WTC11 (cell line): ENCODE data around the gene TNK1. TPM values are rescaled to one million over a fixed set of nuclear protein-coding genes. Genes with fewer than 3 reads are reported as not detected.
A peak's percentile ranks its signal among the peaks of the same experiment; 100 is the strongest.

Experiments used
- ATAC-seq: fragments of 200-7000 bp; cut with Tn5 transposase; 2 replicates; pipeline ENCODE4 v1.10.0; 2021; ENCODE audit warnings: mild to moderate bottlenecking, moderate library complexity
- CTCF ChIA-PET: fragments of 300-600 bp; sonication (Branson Sonifier 250); formaldehyde crosslinking; loops from one replicate; lab custom pipeline; 2021; ENCODE audit warnings: antibody characterized with exemption; lab: Charles Lee
- POLR2A ChIA-PET: fragments of 350-600 bp; sonication (Branson Sonifier 250); formaldehyde crosslinking; loops from one replicate; lab custom pipeline; 2021; ENCODE audit warnings: antibody characterized with exemption; lab: Charles Lee
- DNase-seq: peaks from one replicate; pipeline ENCODE4 v3.0.0; 2021; ENCODE audit warnings: low spot score
- H3K27ac Mint-ChIP-seq: 2 replicates; pipeline ENCODE4 v1.8.0; 2021; ENCODE audit warnings: mixed read lengths
- H3K27me3 Mint-ChIP-seq: 2 replicates; pipeline ENCODE4 v1.8.0; 2021; ENCODE audit warnings: low read depth, mild to moderate bottlenecking, moderate library complexity, mixed read lengths
- H3K36me3 Mint-ChIP-seq: 2 replicates; pipeline ENCODE4 v1.8.0; 2021; ENCODE audit warnings: mixed read lengths
- H3K4me1 Mint-ChIP-seq: 2 replicates; pipeline ENCODE4 v1.8.0; 2022; ENCODE audit warnings: mixed read lengths
- H3K4me3 Mint-ChIP-seq: 2 replicates; pipeline ENCODE4 v1.8.0; 2021; ENCODE audit warnings: mild to moderate bottlenecking, moderate library complexity, mixed read lengths
- H3K9me3 Mint-ChIP-seq: 2 replicates; pipeline ENCODE4 v1.8.0; 2021; ENCODE audit warnings: mixed read lengths
- CREM ChIP-seq: sonication (generic); formaldehyde crosslinking; IDR thresholded peaks from 2 replicates; pipeline ENCODE4 v1.8.1; 2022; ENCODE audit warnings: mild to moderate bottlenecking, missing genetic modification reagents, moderate library complexity
- ELF4 ChIP-seq: sonication (generic); formaldehyde crosslinking; IDR thresholded peaks from 2 replicates; pipeline ENCODE4 v1.8.1; 2022; ENCODE audit warnings: low read depth, mild to moderate bottlenecking, moderate library complexity, missing genetic modification reagents
- FOXK1 ChIP-seq: sonication (generic); formaldehyde crosslinking; IDR thresholded peaks from 2 replicates; pipeline ENCODE4 v1.8.0; 2022; ENCODE audit warnings: mild to moderate bottlenecking, moderate library complexity, missing genetic modification reagents
- GTF2I ChIP-seq: fragments of 250-450 bp; sonication (Bioruptor Pico); conservative IDR thresholded peaks from 2 replicates; pipeline ENCODE4 v1.4.0; 2021; ENCODE audit warnings: mild to moderate bottlenecking
- HMGA2 ChIP-seq: fragments of 250-450 bp; sonication (Bioruptor Pico); IDR thresholded peaks from 2 replicates; pipeline ENCODE4 v1.4.0; 2021; ENCODE audit warnings: mild to moderate bottlenecking, moderate library complexity
- MYBL2 ChIP-seq: sonication (generic); formaldehyde crosslinking; IDR thresholded peaks from 2 replicates; pipeline ENCODE4 v1.8.1; 2023; ENCODE audit warnings: mild to moderate bottlenecking, moderate library complexity, missing genetic modification reagents
- NR3C1 ChIP-seq: sonication (generic); formaldehyde crosslinking; conservative IDR thresholded peaks from 2 replicates; pipeline ENCODE4 v1.8.1; 2023; ENCODE audit warnings: low read depth, mild to moderate bottlenecking, missing genetic modification reagents
- PRRX2 ChIP-seq: fragments of 250-450 bp; sonication (Bioruptor Pico); IDR thresholded peaks from 2 replicates; pipeline ENCODE4 v1.8.0; 2021; ENCODE audit warnings: mild to moderate bottlenecking
- RELA ChIP-seq: sonication (generic); formaldehyde crosslinking; IDR thresholded peaks from 2 replicates; pipeline ENCODE4 v1.8.1; 2022; ENCODE audit warnings: missing genetic modification reagents, mild to moderate bottlenecking, borderline replicate concordance
- SP1 ChIP-seq: sonication (generic); formaldehyde crosslinking; conservative IDR thresholded peaks from 2 replicates; pipeline ENCODE4 v1.8.1; 2022; ENCODE audit warnings: missing genetic modification reagents
- TEAD1 ChIP-seq: sonication (generic); formaldehyde crosslinking; IDR thresholded peaks from 2 replicates; pipeline ENCODE4 v1.8.0; 2022; ENCODE audit warnings: mild to moderate bottlenecking, missing genetic modification reagents
- TP53 ChIP-seq: sonication (generic); formaldehyde crosslinking; IDR thresholded peaks from 2 replicates; pipeline ENCODE4 v1.8.1; 2023; ENCODE audit warnings: mild to moderate bottlenecking, missing genetic modification reagents
- ZBTB21 ChIP-seq: sonication (generic); formaldehyde crosslinking; IDR thresholded peaks from 2 replicates; pipeline ENCODE4 v1.8.1; 2023; ENCODE audit warnings: mild to moderate bottlenecking, missing genetic modification reagents, borderline replicate concordance
- ZNF219 ChIP-seq: sonication (generic); formaldehyde crosslinking; IDR thresholded peaks from 2 replicates; pipeline ENCODE4 v1.8.0; 2023; ENCODE audit warnings: missing genetic modification reagents, mild to moderate bottlenecking, borderline replicate concordance
- ZNF423 ChIP-seq: fragments of 250-450 bp; sonication (Bioruptor Pico); IDR thresholded peaks from 2 replicates; pipeline ENCODE4 v2.1.2; 2022; ENCODE audit warnings: mild to moderate bottlenecking, moderate library complexity
- total RNA-seq: library from RNA; stranded (reverse); gene quantifications from 3 replicates; pipeline ENCODE4 v1.2.3, GENCODE V29; 2021
- TF ChIP-seq, protein P1 (sequence below): fragments of 250-450 bp; sonication (Bioruptor Pico); IDR thresholded peaks from 2 replicates; pipeline ENCODE4 v1.9.0; 2021; ENCODE audit warnings: mild to moderate bottlenecking
- TF ChIP-seq, protein P2 (sequence below): fragments of 250-450 bp; sonication (Bioruptor Pico); conservative IDR thresholded peaks from 2 replicates; pipeline ENCODE4 v1.9.0; 2021; ENCODE audit warnings: mild to moderate bottlenecking
- TF ChIP-seq, protein P3 (sequence below): fragments of 250-450 bp; sonication (Bioruptor Pico); IDR thresholded peaks from 2 replicates; pipeline ENCODE4 v1.8.0; 2021; ENCODE audit warnings: mild to moderate bottlenecking
- TF ChIP-seq, protein P4 (sequence below): sonication (generic); formaldehyde crosslinking; conservative IDR thresholded peaks from 2 replicates; pipeline ENCODE4 v1.8.1; 2022; ENCODE audit warnings: mild to moderate bottlenecking, missing genetic modification reagents
- TF ChIP-seq, protein P5 (sequence below): sonication (generic); formaldehyde crosslinking; IDR thresholded peaks from 2 replicates; pipeline ENCODE4 v1.8.1; 2022; ENCODE audit warnings: mild to moderate bottlenecking, moderate library complexity, missing genetic modification reagents
- TF ChIP-seq, protein P6 (sequence below): sonication (generic); formaldehyde crosslinking; IDR thresholded peaks from 2 replicates; pipeline ENCODE4 v1.8.0; 2022; ENCODE audit warnings: missing genetic modification reagents
- TF ChIP-seq, protein P7 (sequence below): sonication (generic); formaldehyde crosslinking; IDR thresholded peaks from 2 replicates; pipeline ENCODE4 v1.8.0; 2022; ENCODE audit warnings: mild to moderate bottlenecking, missing genetic modification reagents

The TNK1 gene
- total RNA-seq, 1 experiment from 2014 or later: 9.3 TPM

DNA sequence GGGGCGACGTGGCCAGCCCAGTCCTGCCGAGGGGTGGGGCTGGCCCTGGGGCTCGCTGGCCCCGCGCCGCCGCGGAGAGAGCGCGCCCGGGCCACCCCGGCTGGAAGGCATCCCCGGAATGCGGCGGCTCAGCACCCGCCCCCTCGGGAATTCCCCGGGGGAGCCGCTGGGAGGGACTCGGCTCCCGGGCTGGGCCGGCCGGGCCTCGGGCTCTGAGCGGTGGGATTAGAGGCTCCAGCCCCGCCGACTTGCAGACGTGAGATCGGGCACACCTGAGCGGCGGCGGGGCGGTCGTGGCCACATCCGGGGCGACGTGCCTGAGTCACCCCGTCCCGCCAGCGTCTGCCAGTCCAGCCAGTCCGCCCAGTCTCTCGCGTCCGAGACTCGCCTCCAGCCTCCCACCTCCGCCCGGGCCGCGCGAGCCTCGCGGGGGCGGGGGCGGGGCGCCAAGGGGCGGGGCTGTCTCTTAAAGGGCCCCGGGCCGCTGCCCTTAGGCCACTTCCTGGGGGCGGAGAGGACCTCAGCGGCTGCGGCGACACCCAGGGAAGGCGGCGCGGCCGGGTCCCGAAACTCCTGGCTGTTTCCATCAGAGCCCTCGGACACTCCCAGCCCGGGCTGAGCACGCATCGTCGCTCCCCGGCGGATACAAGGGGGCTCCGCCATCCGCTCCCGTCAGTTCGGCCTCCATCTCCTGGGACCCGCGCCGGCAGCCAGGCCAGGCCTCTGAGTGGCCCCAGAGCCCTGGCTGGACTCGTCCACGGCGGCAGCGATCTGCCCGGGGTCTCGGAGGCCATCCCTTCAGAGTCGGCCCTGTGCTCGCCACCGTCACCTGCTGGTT is 29.0 kb upstream of the TNK1 start, which contains the start of gene KCTD11:
KCTD11 (plus strand) TSS at position 498 of the 838 bp plus-strand sequence.
- DNase-seq (peak; percentile 89), ATAC-seq (peak; percentile 38)
- peaks cover 33% of the 10 kb centered on the region for H3K4me1 Mint-ChIP-seq
- H3K9me3 Mint-ChIP-seq: no peaks in the 10 kb centered on the region
- ChIA-PET CTCF (interaction anchor here (0.6 to 6.6 kb wide), 16 partner anchors 15 to 299 kb away, joined by 3 to 69 read pairs (median 6); partner anchors contain the start of genes ACAP1, NEURL4, TMEM102 and TMEM256), POLR2A (interaction anchor here (1.0 to 4.5 kb wide), 4 partner anchors 15 to 85 kb away, joined by 3 to 22 read pairs (median 5); partner anchors contain the start of genes ACAP1 and TMEM256)
- H3K4me3 Mint-ChIP-seq: peak within 1 kb of the TSS; percentile 81
- H3K27ac Mint-ChIP-seq: peak within 1 kb of the TSS; percentile 60; the same call in 1 of the 2 replicates
- H3K27me3 Mint-ChIP-seq: peaks cover 7% of the 10 kb centered on the region
- no peaks in the 10 kb centered on the region for H3K36me3 Mint-ChIP-seq
- TF ChIP-seq, protein P1, sequence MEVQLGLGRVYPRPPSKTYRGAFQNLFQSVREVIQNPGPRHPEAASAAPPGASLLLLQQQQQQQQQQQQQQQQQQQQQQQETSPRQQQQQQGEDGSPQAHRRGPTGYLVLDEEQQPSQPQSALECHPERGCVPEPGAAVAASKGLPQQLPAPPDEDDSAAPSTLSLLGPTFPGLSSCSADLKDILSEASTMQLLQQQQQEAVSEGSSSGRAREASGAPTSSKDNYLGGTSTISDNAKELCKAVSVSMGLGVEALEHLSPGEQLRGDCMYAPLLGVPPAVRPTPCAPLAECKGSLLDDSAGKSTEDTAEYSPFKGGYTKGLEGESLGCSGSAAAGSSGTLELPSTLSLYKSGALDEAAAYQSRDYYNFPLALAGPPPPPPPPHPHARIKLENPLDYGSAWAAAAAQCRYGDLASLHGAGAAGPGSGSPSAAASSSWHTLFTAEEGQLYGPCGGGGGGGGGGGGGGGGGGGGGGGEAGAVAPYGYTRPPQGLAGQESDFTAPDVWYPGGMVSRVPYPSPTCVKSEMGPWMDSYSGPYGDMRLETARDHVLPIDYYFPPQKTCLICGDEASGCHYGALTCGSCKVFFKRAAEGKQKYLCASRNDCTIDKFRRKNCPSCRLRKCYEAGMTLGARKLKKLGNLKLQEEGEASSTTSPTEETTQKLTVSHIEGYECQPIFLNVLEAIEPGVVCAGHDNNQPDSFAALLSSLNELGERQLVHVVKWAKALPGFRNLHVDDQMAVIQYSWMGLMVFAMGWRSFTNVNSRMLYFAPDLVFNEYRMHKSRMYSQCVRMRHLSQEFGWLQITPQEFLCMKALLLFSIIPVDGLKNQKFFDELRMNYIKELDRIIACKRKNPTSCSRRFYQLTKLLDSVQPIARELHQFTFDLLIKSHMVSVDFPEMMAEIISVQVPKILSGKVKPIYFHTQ (CRISPR knock-in tag): no peak
- TF ChIP-seq FOXK1: no peak
- no peak for TF ChIP-seq NR3C1
- TF ChIP-seq HMGA2: no peak
- TF ChIP-seq ZNF423 (CRISPR knock-in tag): no peak
- no peak for TF ChIP-seq RELA (CRISPR knock-in tag)
- TF ChIP-seq, protein P2, sequence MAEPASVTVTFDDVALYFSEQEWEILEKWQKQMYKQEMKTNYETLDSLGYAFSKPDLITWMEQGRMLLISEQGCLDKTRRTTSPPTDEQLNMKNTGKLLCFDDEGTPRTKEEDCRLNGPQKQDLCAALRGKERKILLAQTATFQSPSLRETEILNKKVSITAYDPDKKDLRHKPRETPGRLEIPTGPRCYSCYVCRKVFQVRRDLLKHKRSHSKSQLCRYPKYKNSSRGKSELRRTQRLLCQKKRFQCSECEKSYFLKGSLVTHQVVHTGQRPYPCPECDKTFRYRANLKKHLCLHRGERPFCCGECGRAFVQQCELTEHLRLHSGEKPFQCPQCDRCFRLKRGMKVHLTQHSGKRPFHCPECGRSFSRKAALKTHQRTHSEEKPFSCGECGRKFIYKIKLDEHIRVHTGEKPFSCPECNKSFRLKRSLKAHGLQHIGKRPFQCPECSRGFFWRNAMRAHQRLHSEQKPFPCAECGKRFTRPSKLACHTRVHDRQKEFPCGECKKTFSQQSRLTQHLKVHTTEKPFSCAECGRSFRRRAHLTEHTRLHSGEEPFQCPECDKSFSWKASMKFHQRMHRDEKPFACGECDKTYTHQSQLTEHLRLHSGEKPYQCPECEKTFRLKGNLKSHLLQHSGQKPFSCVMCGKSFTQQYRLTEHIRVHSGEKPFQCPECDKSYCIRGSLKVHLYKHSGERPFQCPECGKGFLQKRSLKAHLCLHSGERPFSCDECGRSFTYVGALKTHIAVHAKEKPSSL (CRISPR knock-in tag): no peak
- TF ChIP-seq, protein P3, sequence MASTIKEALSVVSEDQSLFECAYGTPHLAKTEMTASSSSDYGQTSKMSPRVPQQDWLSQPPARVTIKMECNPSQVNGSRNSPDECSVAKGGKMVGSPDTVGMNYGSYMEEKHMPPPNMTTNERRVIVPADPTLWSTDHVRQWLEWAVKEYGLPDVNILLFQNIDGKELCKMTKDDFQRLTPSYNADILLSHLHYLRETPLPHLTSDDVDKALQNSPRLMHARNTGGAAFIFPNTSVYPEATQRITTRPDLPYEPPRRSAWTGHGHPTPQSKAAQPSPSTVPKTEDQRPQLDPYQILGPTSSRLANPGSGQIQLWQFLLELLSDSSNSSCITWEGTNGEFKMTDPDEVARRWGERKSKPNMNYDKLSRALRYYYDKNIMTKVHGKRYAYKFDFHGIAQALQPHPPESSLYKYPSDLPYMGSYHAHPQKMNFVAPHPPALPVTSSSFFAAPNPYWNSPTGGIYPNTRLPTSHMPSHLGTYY (CRISPR knock-in tag): no peak
- peak; percentile 68 for TF ChIP-seq MYBL2 (CRISPR knock-in tag)
- TF ChIP-seq, protein P4, sequence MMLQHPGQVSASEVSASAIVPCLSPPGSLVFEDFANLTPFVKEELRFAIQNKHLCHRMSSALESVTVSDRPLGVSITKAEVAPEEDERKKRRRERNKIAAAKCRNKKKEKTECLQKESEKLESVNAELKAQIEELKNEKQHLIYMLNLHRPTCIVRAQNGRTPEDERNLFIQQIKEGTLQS (CRISPR knock-in tag): no peak
- 0 out of 2 replicates have a peak, but pooled peaks have one; percentile 24 for TF ChIP-seq TEAD1 (CRISPR knock-in tag)
- TF ChIP-seq GTF2I: no peak
- TF ChIP-seq TP53: no peak
- 0 out of 2 replicates have a peak, but pooled peaks have one; percentile 25 for TF ChIP-seq ZBTB21 (CRISPR knock-in tag)
- TF ChIP-seq, protein P5, sequence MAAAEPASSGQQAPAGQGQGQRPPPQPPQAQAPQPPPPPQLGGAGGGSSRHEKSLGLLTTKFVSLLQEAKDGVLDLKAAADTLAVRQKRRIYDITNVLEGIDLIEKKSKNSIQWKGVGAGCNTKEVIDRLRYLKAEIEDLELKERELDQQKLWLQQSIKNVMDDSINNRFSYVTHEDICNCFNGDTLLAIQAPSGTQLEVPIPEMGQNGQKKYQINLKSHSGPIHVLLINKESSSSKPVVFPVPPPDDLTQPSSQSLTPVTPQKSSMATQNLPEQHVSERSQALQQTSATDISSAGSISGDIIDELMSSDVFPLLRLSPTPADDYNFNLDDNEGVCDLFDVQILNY (CRISPR knock-in tag): no peak; the same call in 1 of the 2 replicates
- TF ChIP-seq, protein P6, sequence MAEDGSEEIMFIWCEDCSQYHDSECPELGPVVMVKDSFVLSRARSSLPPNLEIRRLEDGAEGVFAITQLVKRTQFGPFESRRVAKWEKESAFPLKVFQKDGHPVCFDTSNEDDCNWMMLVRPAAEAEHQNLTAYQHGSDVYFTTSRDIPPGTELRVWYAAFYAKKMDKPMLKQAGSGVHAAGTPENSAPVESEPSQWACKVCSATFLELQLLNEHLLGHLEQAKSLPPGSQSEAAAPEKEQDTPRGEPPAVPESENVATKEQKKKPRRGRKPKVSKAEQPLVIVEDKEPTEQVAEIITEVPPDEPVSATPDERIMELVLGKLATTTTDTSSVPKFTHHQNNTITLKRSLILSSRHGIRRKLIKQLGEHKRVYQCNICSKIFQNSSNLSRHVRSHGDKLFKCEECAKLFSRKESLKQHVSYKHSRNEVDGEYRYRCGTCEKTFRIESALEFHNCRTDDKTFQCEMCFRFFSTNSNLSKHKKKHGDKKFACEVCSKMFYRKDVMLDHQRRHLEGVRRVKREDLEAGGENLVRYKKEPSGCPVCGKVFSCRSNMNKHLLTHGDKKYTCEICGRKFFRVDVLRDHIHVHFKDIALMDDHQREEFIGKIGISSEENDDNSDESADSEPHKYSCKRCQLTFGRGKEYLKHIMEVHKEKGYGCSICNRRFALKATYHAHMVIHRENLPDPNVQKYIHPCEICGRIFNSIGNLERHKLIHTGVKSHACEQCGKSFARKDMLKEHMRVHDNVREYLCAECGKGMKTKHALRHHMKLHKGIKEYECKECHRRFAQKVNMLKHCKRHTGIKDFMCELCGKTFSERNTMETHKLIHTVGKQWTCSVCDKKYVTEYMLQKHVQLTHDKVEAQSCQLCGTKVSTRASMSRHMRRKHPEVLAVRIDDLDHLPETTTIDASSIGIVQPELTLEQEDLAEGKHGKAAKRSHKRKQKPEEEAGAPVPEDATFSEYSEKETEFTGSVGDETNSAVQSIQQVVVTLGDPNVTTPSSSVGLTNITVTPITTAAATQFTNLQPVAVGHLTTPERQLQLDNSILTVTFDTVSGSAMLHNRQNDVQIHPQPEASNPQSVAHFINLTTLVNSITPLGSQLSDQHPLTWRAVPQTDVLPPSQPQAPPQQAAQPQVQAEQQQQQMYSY (CRISPR knock-in tag): 0 out of 2 replicates have a peak, but pooled peaks have one; percentile 19
- peak; percentile 12; the same call in 1 of the 2 replicates for TF ChIP-seq ZNF219 (CRISPR knock-in tag)
- TF ChIP-seq PRRX2 (CRISPR knock-in tag): no peak
- TF ChIP-seq ELF4 (CRISPR knock-in tag): no peak
- peak; percentile 68 for TF ChIP-seq SP1 (CRISPR knock-in tag)
- TF ChIP-seq, protein P7, sequence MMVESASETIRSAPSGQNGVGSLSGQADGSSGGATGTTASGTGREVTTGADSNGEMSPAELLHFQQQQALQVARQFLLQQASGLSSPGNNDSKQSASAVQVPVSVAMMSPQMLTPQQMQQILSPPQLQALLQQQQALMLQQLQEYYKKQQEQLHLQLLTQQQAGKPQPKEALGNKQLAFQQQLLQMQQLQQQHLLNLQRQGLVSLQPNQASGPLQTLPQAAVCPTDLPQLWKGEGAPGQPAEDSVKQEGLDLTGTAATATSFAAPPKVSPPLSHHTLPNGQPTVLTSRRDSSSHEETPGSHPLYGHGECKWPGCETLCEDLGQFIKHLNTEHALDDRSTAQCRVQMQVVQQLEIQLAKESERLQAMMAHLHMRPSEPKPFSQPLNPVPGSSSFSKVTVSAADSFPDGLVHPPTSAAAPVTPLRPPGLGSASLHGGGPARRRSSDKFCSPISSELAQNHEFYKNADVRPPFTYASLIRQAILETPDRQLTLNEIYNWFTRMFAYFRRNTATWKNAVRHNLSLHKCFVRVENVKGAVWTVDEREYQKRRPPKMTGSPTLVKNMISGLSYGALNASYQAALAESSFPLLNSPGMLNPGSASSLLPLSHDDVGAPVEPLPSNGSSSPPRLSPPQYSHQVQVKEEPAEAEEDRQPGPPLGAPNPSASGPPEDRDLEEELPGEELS (CRISPR knock-in tag): peak; percentile 32; the same call in 1 of the 2 replicates
- TF ChIP-seq CREM (CRISPR knock-in tag): peak; percentile 2; the same call in 1 of the 2 replicates
